Parathyroid adenoma (tissue), 2 donors: Measurements from ENCODE around the gene EIF4H.

Experiments used
- H2AFZ ChIP-seq: fragments of 300-600 bp; sonication (generic); one replicate; pipeline ENCODE4 v1.7.0; 2017; ENCODE audit warnings: antibody characterized with exemption, mild to moderate bottlenecking
- H3K27ac ChIP-seq: fragments of 300-600 bp; sonication (generic); one replicate; pipeline ENCODE4 v1.7.0; 2017
- H3K27me3 ChIP-seq: fragments of 300-600 bp; sonication (generic); one replicate; pipeline ENCODE4 v1.7.0; 2017; ENCODE audit warnings: low read length; ENCODE audit not compliant: control insufficient read depth, insufficient read depth
- H3K36me3 ChIP-seq: fragments of 300-600 bp; sonication (generic); one replicate; pipeline ENCODE4 v1.7.0; 2017; ENCODE audit warnings: low read length; ENCODE audit not compliant: control insufficient read depth, insufficient read depth
- H3K4me1 ChIP-seq: fragments of 300-600 bp; sonication (generic); one replicate; pipeline ENCODE4 v1.7.0; 2017; ENCODE audit warnings: control low read depth
- H3K4me2 ChIP-seq: fragments of 300-600 bp; sonication (generic); one replicate; pipeline ENCODE4 v1.7.0; 2017; ENCODE audit warnings: low read length
- H3K4me3 ChIP-seq: fragments of 300-600 bp; sonication (generic); one replicate; pipeline ENCODE4 v1.7.0; 2017; ENCODE audit warnings: low read depth, low read length
- H3K79me2 ChIP-seq: fragments of 300-600 bp; sonication (generic); one replicate; pipeline ENCODE4 v1.7.0; 2017; ENCODE audit warnings: control low read depth
- H3K9ac ChIP-seq: fragments of 300-600 bp; sonication (generic); one replicate; pipeline ENCODE4 v1.7.0; 2017; ENCODE audit warnings: mild to moderate bottlenecking
- H3K9me3 ChIP-seq: fragments of 300-600 bp; sonication (generic); one replicate; pipeline ENCODE4 v1.7.0; 2017; ENCODE audit warnings: low read length; ENCODE audit not compliant: control insufficient read depth
- CTCF ChIP-seq: fragments of 300-600 bp; sonication (generic); IDR thresholded peaks from one replicate; pipeline ENCODE4 v1.7.0; 2017; ENCODE audit warnings: antibody characterized with exemption, mild to moderate bottlenecking
- donor health status: primary hyperparathyroidism.

Gene EIF4H

GRCh38 chr7:74143383-74143782 lies 30.8 kb upstream of the EIF4H start:
- no peaks in the 10 kb centered on the region for H3K79me2 ChIP-seq
- no peaks in the 10 kb centered on the region for H3K4me1 ChIP-seq
- no peak overlapping the region for H3K4me2 ChIP-seq

GRCh38 chr7:74148491-74148890 lies 25.7 kb upstream of the EIF4H start:
- H3K27ac ChIP-seq = no peak overlapping the region
- no peaks in the 10 kb centered on the region for H3K27me3 ChIP-seq
- H2AFZ ChIP-seq = no peak overlapping the region
- TF ChIP-seq CTCF = no peak
- H3K9me3 ChIP-seq = no peaks in the 10 kb centered on the region
- no peak overlapping the region for H3K9ac ChIP-seq
- no peaks in the 10 kb centered on the region for H3K79me2 ChIP-seq
- H3K4me1 ChIP-seq = no peaks in the 10 kb centered on the region
- H3K4me3 ChIP-seq = no peak overlapping the region
- H3K4me2 ChIP-seq = no peak overlapping the region
- no peaks in the 10 kb centered on the region for H3K36me3 ChIP-seq

More at GRCh38 chr7:74143383-74143782, 30.8 kb upstream of the EIF4H start:
- H3K9ac ChIP-seq = no peak overlapping the region
- TF ChIP-seq CTCF = no peak
- H3K36me3 ChIP-seq = no peaks in the 10 kb centered on the region
- no peak overlapping the region for H2AFZ ChIP-seq
- no peak overlapping the region for H3K27ac ChIP-seq
- no peaks in the 10 kb centered on the region for H3K9me3 ChIP-seq
- no peak overlapping the region for H3K4me3 ChIP-seq
- H3K27me3 ChIP-seq = no peaks in the 10 kb centered on the region

DNA sequence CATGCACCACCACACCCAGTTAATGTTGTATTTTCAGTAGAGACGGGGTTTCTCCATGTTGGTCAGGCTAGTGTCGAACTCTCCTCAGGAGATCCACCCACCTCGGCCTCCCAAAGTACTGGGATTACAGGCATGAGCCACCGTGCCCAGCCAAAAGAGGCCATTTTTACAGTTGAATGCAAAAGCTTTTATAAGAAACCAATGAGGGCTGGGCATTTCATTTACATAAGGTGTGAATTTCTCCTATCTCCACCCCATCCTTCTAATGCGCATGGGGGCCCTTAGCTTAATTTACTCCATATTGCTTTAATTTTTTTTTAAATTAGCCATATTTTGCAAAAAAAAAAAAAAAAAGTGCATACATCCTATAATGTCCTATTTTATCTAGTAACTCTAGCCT lies 25.1 kb upstream of the EIF4H start:
- H3K27me3 ChIP-seq = no peaks in the 10 kb centered on the region
- H3K4me3 ChIP-seq = no peak overlapping the region
- no peaks in the 10 kb centered on the region for H3K4me1 ChIP-seq
- TF ChIP-seq CTCF = no peak
- no peak overlapping the region for H3K9ac ChIP-seq
- H2AFZ ChIP-seq = no peak overlapping the region
- H3K9me3 ChIP-seq = no peaks in the 10 kb centered on the region
- H3K27ac ChIP-seq = no peak overlapping the region
- H3K4me2 ChIP-seq = no peak overlapping the region
- no peaks in the 10 kb centered on the region for H3K79me2 ChIP-seq
- no peaks in the 10 kb centered on the region for H3K36me3 ChIP-seq

DNA sequence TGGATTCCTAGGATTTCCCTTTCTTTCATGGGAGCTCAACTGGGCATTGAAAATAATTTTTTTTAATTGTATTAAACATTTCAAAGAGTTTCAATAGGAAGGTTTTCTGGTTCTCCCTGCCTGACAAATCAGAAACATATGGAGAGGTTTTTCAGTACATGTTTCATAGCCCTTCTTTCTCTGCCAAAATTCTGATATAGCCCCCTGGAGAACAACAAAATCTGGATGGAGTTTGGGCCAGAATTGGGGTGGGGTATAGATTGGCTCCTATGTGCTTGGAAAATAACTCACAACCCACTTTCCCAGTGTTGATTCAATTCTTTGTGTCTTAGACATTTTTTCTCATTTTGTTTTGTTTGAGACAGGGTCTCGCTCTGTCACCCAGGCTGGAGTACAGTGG lies 24.6 kb upstream of the EIF4H start:
- Histone ChIP-seq H3K36me3 (no peaks in the 10 kb centered on the region), H3K79me2 (no peaks in the 10 kb centered on the region), H3K4me3 (no peak overlapping the region), H3K27me3 (no peaks in the 10 kb centered on the region), H3K4me1 (no peaks in the 10 kb centered on the region), H3K9me3 (no peaks in the 10 kb centered on the region), H3K27ac (no peak overlapping the region), H3K9ac (no peak overlapping the region), H2AFZ (no peak overlapping the region), H3K4me2 (no peak overlapping the region)
- no peak for TF ChIP-seq CTCF

- Histone ChIP-seq H3K4me2 (no peak overlapping the region), H3K4me3 (no peak overlapping the region), H3K27me3 (no peaks in the 10 kb centered on the region), H3K9me3 (no peaks in the 10 kb centered on the region), H3K27ac (no peak overlapping the region), H3K79me2 (no peaks in the 10 kb centered on the region), H3K9ac (no peak overlapping the region), H3K4me1 (no peaks in the 10 kb centered on the region), H3K36me3 (no peaks in the 10 kb centered on the region), H2AFZ (no peak overlapping the region)
- no peak for TF ChIP-seq CTCF
Measured at GRCh38 chr7:74153736-74154135, 20.4 kb upstream of the EIF4H start.
